HCT116 (cell line): ENCODE measurements around the gene B4GALNT4. TPM values are rescaled to one million over a fixed set of nuclear protein-coding genes. Genes with fewer than 3 reads are reported as not detected.

Source experiments
- ATAC-seq: fragments of 200-7000 bp; cut with Tn5 transposase; 2 replicates; pipeline ENCODE4 v1.9.1; 2020; ENCODE audit warnings: mild to moderate bottlenecking, moderate library complexity
- BruUV-seq: library from RNA; stranded (reverse); fragments of 400-500 nt; replicated peaks from 2 replicates; lab custom pipeline; 2021; lab: Mats Ljungman, UMichigan
- CTCF ChIA-PET: fragments of 300-600 bp; sonication (Branson Sonifier 250); formaldehyde crosslinking; loops from one replicate; lab custom pipeline; 2021; ENCODE audit warnings: antibody characterized with exemption; lab: Charles Lee
- POLR2A ChIA-PET: fragments of 300-600, 350-600 bp; sonication (Branson Sonifier 250); formaldehyde crosslinking; loops from one replicate; lab custom pipeline; 2021; ENCODE audit warnings: antibody characterized with exemption; lab: Charles Lee
- RAD21 ChIA-PET, 2 experiments: fragments of 300-600 bp; sonication (Branson Sonifier 250); formaldehyde crosslinking; loops; one replicate each; lab custom pipeline; 2023; ENCODE audit warnings: low total read pairs in 2 of 2; ENCODE audit not compliant: uncharacterized antibody in 2 of 2, unreplicated experiment in 2 of 2, low non-redundant PET in 1 of 2; lab: Charles Lee
- DNase-seq: peaks from one replicate; pipeline ENCODE4 v3.0.0-alpha.2; 2010; ENCODE audit warnings: low read depth, low spot score
- H2AFZ ChIP-seq: fragments of 200-600 bp; shearing (Covaris generic), sonication (generic); 2 replicates; pipeline ENCODE4 v1.6.1; 2017; ENCODE audit warnings: low read depth, mixed run types, mixed read lengths, antibody characterized with exemption, low read length; ENCODE audit not compliant: poor library complexity, severe bottlenecking
- H3K27ac ChIP-seq: 2 replicates; pipeline ENCODE4 v1.5.1; 2012; ENCODE audit warnings: low read depth, low read length
- H3K27me3 ChIP-seq: fragments of 200-600 bp; sonication (generic); 2 replicates; pipeline ENCODE4 v1.6.1; 2016; ENCODE audit warnings: mixed run types, low read length, mixed read lengths; ENCODE audit not compliant: insufficient read depth
- H3K36me3 ChIP-seq, 2 experiments: fragments of 200-500 bp in 1 of 2; fragments of 200-600 bp in 1 of 2; sonication (Bioruptor generic) in 1 of 2; sonication (generic) in 1 of 2; 2 replicates each; pipeline versions ENCODE4 v1.5.1 to v1.6.1; 2014 to 2016; ENCODE audit warnings: low read length in 2 of 2, inconsistent platforms in 1 of 2, mixed read lengths in 1 of 2, mixed run types in 1 of 2; ENCODE audit not compliant: insufficient read depth in 2 of 2, control insufficient read depth in 1 of 2
- H3K4me1 ChIP-seq, 2 experiments: fragments of 200-600 bp in 1 of 2; sonication (generic) in 1 of 2; 2 replicates each; pipeline versions ENCODE4 v1.5.1 to v1.6.1; 2012 to 2017; ENCODE audit warnings: low read length in 2 of 2, inconsistent platforms in 1 of 2, mild to moderate bottlenecking in 1 of 2, mixed read lengths in 1 of 2, mixed run types in 1 of 2, moderate library complexity in 1 of 2; ENCODE audit not compliant: insufficient read depth in 2 of 2, control insufficient read depth in 1 of 2
- H3K4me2 ChIP-seq: fragments of 200-600 bp; sonication (generic); 2 replicates; pipeline ENCODE4 v1.6.1; 2017; ENCODE audit warnings: mixed run types, low read length, mixed read lengths
- H3K4me3 ChIP-seq, 2 experiments: fragments of 200-600 bp in 1 of 2; sonication (generic) in 1 of 2; replicated peaks in 1 of 2; 2 replicates each; pipeline ENCODE4 v1.5.1; 2011 to 2016; ENCODE audit warnings: low read length in 2 of 2, control low read depth in 1 of 2, low read depth in 1 of 2, mild to moderate bottlenecking in 1 of 2, mixed read lengths in 1 of 2, mixed run types in 1 of 2
- H3K79me2 ChIP-seq: fragments of 200-600 bp; sonication (generic); 2 replicates; pipeline ENCODE4 v1.6.1; 2017; ENCODE audit warnings: mild to moderate bottlenecking, mixed run types, low read length, moderate library complexity, mixed read lengths; ENCODE audit not compliant: insufficient read depth
- H3K9ac ChIP-seq: fragments of 200-600 bp; sonication (generic); 2 replicates; pipeline ENCODE4 v1.6.1; 2016; ENCODE audit warnings: low read length, mixed read lengths
- H3K9me2 ChIP-seq: fragments of 200-600 bp; sonication (generic), shearing (Covaris generic); 2 replicates; pipeline ENCODE4 v1.6.1; 2017; ENCODE audit warnings: mixed run types, mild to moderate bottlenecking, moderate library complexity; ENCODE audit not compliant: insufficient read depth
- H3K9me3 ChIP-seq, 2 experiments: fragments of 200-500 bp in 1 of 2; fragments of 200-600 bp in 1 of 2; sonication (Bioruptor generic) in 1 of 2; sonication (generic) in 1 of 2; 2 replicates each; pipeline ENCODE4 v1.6.1; 2014 to 2017; ENCODE audit warnings: low read length in 2 of 2, mixed read lengths in 2 of 2, inconsistent platforms in 1 of 2, low read depth in 1 of 2, mild to moderate bottlenecking in 1 of 2, mixed run types in 1 of 2, moderate library complexity in 1 of 2; ENCODE audit not compliant: control insufficient read depth in 1 of 2, insufficient read depth in 1 of 2
- H4K20me1 ChIP-seq: fragments of 200-600 bp; sonication (generic), shearing (Covaris generic); 2 replicates; pipeline ENCODE4 v1.6.1; 2017; ENCODE audit warnings: mixed run types, mild to moderate bottlenecking, moderate library complexity; ENCODE audit not compliant: insufficient read depth
- CEBPB ChIP-seq: IDR thresholded peaks from 2 replicates; pipeline ENCODE4 v1.6.1; 2012; ENCODE audit warnings: low read depth
- EGR1 ChIP-seq: IDR thresholded peaks from 2 replicates; pipeline ENCODE4 v1.6.1; 2012; ENCODE audit warnings: low read depth
- ELF1 ChIP-seq: IDR thresholded peaks from 2 replicates; pipeline ENCODE4 v1.6.1; 2012; ENCODE audit warnings: low read depth, borderline replicate concordance
- EZH2 ChIP-seq: fragments of 200-600 bp; sonication (generic); IDR thresholded peaks from 2 replicates; pipeline ENCODE4 v1.6.1; 2017; ENCODE audit warnings: antibody characterized with exemption, mixed run types
- EZH2phosphoT487 ChIP-seq: fragments of 200-600 bp; IDR thresholded peaks from 2 replicates; pipeline ENCODE4 v1.6.1; 2018; ENCODE audit warnings: antibody characterized with exemption, borderline replicate concordance
- JUND ChIP-seq: IDR thresholded peaks from 2 replicates; pipeline ENCODE4 v1.6.1; 2012
- RAD21 ChIP-seq: IDR thresholded peaks from 2 replicates; pipeline ENCODE4 v1.6.1; 2012; ENCODE audit warnings: low read depth, mild to moderate bottlenecking
- REST ChIP-seq: IDR thresholded peaks from 2 replicates; pipeline ENCODE4 v1.6.1; 2012; ENCODE audit warnings: low read depth
- YY1 ChIP-seq: IDR thresholded peaks from 2 replicates; pipeline ENCODE4 v1.6.1; 2011; ENCODE audit warnings: low read length, low read depth, moderate library complexity, mild to moderate bottlenecking; ENCODE audit not compliant: insufficient replicate concordance; ENCODE audit errors: extremely low read depth
- ZFX ChIP-seq: fragments of 450-650 bp; IDR thresholded peaks from 2 replicates; pipeline ENCODE4 v1.6.1; 2017
- ZNF274 ChIP-seq: fragments of 200-500 bp; sonication (Bioruptor generic); IDR thresholded peaks from 2 replicates; pipeline ENCODE4 v1.6.1; 2014; ENCODE audit warnings: mild to moderate bottlenecking, low read depth, low read length, inconsistent platforms
- intact Hi-C: fragments of 100-400 bp; cut with micrococcal nuclease; formaldehyde crosslinking; loops from 2 replicates; pipeline ENCODE4 v1.10.0; 2022
- total RNA-seq: library from RNA; stranded (reverse); gene quantifications from one replicate; pipeline ENCODE4 v1.2.1, GENCODE V29; 2021; ENCODE audit not compliant: unreplicated experiment
- TF ChIP-seq, protein P1 (sequence below): IDR thresholded peaks from 2 replicates; pipeline ENCODE4 v1.6.1; 2012

B4GALNT4 gene
- total RNA-seq, 1 experiment from 2014 or later: 54.3 TPM

- no peak for TF ChIP-seq YY1
- TF ChIP-seq EZH2phosphoT487: no peak
- TF ChIP-seq ZNF274: no peak
- no peak for TF ChIP-seq ELF1
- TF ChIP-seq, protein P1, sequence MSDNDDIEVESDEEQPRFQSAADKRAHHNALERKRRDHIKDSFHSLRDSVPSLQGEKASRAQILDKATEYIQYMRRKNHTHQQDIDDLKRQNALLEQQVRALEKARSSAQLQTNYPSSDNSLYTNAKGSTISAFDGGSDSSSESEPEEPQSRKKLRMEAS: no peak
- Histone ChIP-seq H3K36me3 (no peaks in the 10 kb centered on the region), H4K20me1 (no peaks in the 10 kb centered on the region), H3K4me1 (peaks cover 12% of the 10 kb centered on the region in 2 experiments), H3K9me3 (no peaks in the 10 kb centered on the region), H3K27me3 (no peaks in the 10 kb centered on the region), H2AFZ (no peak overlapping the region), H3K4me2 (no peak overlapping the region), H3K9ac (no peak overlapping the region), H3K79me2 (no peaks in the 10 kb centered on the region), H3K27ac (no peak overlapping the region), H3K9me2 (no peaks in the 10 kb centered on the region), H3K4me3 (no peak overlapping the region)
- CTCF ChIA-PET: no interaction called here
- intact Hi-C loops: no loop called here
- no TSS peak for BruUV-seq
- DNase-seq: no peak
- ATAC-seq: no peak
- RAD21 ChIA-PET: no interaction called here
- POLR2A ChIA-PET: no interaction called here
Measured at GRCh38 chr11:350723-351255, 18.5 kb upstream of the B4GALNT4 start.

GRCh38 chr11:351411-351810 lies 17.9 kb upstream of the B4GALNT4 start:
- RAD21 ChIA-PET: no interaction called here
- Histone ChIP-seq H4K20me1 (no peaks in the 10 kb centered on the region), H3K79me2 (no peaks in the 10 kb centered on the region), H3K36me3 (no peaks in the 10 kb centered on the region), H3K9me3 (no peaks in the 10 kb centered on the region; a peak in 1 of 4 replicates), H3K4me1 (peaks cover 12 to 16% of the 10 kb centered on the region in 2 experiments), H3K4me2 (no peak overlapping the region), H3K27me3 (no peaks in the 10 kb centered on the region), H3K9ac (no peak overlapping the region), H3K9me2 (no peaks in the 10 kb centered on the region), H3K4me3 (no peak overlapping the region), H2AFZ (no peak overlapping the region)
- DNase-seq (no peak), ATAC-seq (no peak)
- POLR2A ChIA-PET: no interaction called here
- intact Hi-C loops: no loop called here
- no TSS peak for BruUV-seq
- CTCF ChIA-PET: no interaction called here
- TF ChIP-seq EZH2: no peak
- no peak for TF ChIP-seq EGR1
- no peak for TF ChIP-seq REST
- no peak for TF ChIP-seq RAD21
- TF ChIP-seq JUND: no peak
- no peak for TF ChIP-seq ZFX
- TF ChIP-seq ELF1: no peak
- TF ChIP-seq CEBPB: no peak
- no peak for TF ChIP-seq ZNF274
- TF ChIP-seq, all 23 proteins: peak for 0
- H3K27ac ChIP-seq: no peak overlapping the region
